Liver (tissue), 3 donors: ENCODE data around the gene SELENOM.

Source experiments
- JUND ChIP-seq, 2 donors: IDR thresholded peaks; 2 replicates each; pipeline ENCODE4 v1.6.1; 2016; ENCODE audit warnings: antibody characterized with exemption in 2 of 2
- ZBTB33 ChIP-seq: IDR thresholded peaks from 2 replicates; pipeline ENCODE4 v1.6.1; 2016; ENCODE audit warnings: antibody characterized with exemption
- TF ChIP-seq, protein P1 (sequence below): fragments of 150-350 bp; IDR thresholded peaks from 2 replicates; pipeline ENCODE4 v1.5.1; 2017; ENCODE audit warnings: improper control_type of control experiment, low read depth, low read length; ENCODE audit not compliant: missing input control
- TF ChIP-seq, protein P2 (sequence below): IDR thresholded peaks from 2 replicates; pipeline ENCODE4 v1.6.1; 2016; ENCODE audit warnings: antibody characterized with exemption, mild to moderate bottlenecking
- donor health status: healthy.
- donor health status: healthy.

- TF ChIP-seq, protein P1, sequence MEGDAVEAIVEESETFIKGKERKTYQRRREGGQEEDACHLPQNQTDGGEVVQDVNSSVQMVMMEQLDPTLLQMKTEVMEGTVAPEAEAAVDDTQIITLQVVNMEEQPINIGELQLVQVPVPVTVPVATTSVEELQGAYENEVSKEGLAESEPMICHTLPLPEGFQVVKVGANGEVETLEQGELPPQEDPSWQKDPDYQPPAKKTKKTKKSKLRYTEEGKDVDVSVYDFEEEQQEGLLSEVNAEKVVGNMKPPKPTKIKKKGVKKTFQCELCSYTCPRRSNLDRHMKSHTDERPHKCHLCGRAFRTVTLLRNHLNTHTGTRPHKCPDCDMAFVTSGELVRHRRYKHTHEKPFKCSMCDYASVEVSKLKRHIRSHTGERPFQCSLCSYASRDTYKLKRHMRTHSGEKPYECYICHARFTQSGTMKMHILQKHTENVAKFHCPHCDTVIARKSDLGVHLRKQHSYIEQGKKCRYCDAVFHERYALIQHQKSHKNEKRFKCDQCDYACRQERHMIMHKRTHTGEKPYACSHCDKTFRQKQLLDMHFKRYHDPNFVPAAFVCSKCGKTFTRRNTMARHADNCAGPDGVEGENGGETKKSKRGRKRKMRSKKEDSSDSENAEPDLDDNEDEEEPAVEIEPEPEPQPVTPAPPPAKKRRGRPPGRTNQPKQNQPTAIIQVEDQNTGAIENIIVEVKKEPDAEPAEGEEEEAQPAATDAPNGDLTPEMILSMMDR, result no peak
- TF ChIP-seq, protein P2, sequence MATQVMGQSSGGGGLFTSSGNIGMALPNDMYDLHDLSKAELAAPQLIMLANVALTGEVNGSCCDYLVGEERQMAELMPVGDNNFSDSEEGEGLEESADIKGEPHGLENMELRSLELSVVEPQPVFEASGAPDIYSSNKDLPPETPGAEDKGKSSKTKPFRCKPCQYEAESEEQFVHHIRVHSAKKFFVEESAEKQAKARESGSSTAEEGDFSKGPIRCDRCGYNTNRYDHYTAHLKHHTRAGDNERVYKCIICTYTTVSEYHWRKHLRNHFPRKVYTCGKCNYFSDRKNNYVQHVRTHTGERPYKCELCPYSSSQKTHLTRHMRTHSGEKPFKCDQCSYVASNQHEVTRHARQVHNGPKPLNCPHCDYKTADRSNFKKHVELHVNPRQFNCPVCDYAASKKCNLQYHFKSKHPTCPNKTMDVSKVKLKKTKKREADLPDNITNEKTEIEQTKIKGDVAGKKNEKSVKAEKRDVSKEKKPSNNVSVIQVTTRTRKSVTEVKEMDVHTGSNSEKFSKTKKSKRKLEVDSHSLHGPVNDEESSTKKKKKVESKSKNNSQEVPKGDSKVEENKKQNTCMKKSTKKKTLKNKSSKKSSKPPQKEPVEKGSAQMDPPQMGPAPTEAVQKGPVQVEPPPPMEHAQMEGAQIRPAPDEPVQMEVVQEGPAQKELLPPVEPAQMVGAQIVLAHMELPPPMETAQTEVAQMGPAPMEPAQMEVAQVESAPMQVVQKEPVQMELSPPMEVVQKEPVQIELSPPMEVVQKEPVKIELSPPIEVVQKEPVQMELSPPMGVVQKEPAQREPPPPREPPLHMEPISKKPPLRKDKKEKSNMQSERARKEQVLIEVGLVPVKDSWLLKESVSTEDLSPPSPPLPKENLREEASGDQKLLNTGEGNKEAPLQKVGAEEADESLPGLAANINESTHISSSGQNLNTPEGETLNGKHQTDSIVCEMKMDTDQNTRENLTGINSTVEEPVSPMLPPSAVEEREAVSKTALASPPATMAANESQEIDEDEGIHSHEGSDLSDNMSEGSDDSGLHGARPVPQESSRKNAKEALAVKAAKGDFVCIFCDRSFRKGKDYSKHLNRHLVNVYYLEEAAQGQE, result no peak
- TF ChIP-seq JUND (IDR thresholded peaks at IDR 0.05) (no peak), ZBTB33 (no peak)
Measured at GRCh38 chr22:31122532-31123291, 15.3 kb upstream of the SELENOM start, which contains the start of gene INPP5J.
